Keratinocyte (primary cell): ENCODE measurements around the gene SLC66A1. TPM values are rescaled to one million over a fixed set of nuclear protein-coding genes. Genes with fewer than 3 reads are reported as not detected.

Source experiments
- DNase-seq: peaks from one replicate; pipeline ENCODE4 v3.0.0-alpha.2; 2011; ENCODE audit warnings: low read depth, missing footprints, low spot score
- FAIRE-seq: peaks from 2 replicates; lab custom pipeline; 2011; peaks lifted over from hg19 to GRCh38; lab: Jason Lieb, UNC
- H2AFZ ChIP-seq: 2 replicates; pipeline ENCODE4 v1.6.0; 2012; ENCODE audit warnings: low read length, control low read depth, inconsistent platforms; ENCODE audit not compliant: control insufficient read depth
- H3K27ac ChIP-seq: 2 replicates; pipeline ENCODE4 v1.5.1; 2011; ENCODE audit warnings: low read length; ENCODE audit not compliant: control insufficient read depth, insufficient read depth
- H3K27me3 ChIP-seq: 3 replicates; pipeline ENCODE4 v1.6.0; 2011; ENCODE audit warnings: low read length; ENCODE audit not compliant: control insufficient read depth, insufficient read depth; ENCODE audit errors: extremely low read depth
- H3K36me3 ChIP-seq, 2 experiments: 2 replicates in 1 of 2; 3 replicates in 1 of 2; pipeline ENCODE4 v1.5.1; 2011; ENCODE audit warnings: low read length in 2 of 2, mild to moderate bottlenecking in 1 of 2; ENCODE audit not compliant: control insufficient read depth in 2 of 2, insufficient read depth in 2 of 2; ENCODE audit errors: extremely low read depth in 1 of 2
- H3K4me1 ChIP-seq: 3 replicates; pipeline ENCODE4 v1.5.1; 2011; ENCODE audit warnings: low read length; ENCODE audit not compliant: control insufficient read depth, insufficient read depth; ENCODE audit errors: extremely low read depth
- H3K4me2 ChIP-seq: 3 replicates; pipeline ENCODE4 v1.6.0; 2011; ENCODE audit warnings: low read depth, low read length; ENCODE audit not compliant: control insufficient read depth, insufficient read depth; ENCODE audit errors: extremely low read depth
- H3K4me3 ChIP-seq, 3 experiments: fragments of 200-600 bp in 1 of 3; sonication (generic) in 1 of 3; 2 replicates in 2 of 3; 3 replicates in 1 of 3; pipeline ENCODE4 v1.5.1; 2011 to 2016; ENCODE audit warnings: low read length in 3 of 3, mild to moderate bottlenecking in 3 of 3, control low read depth in 2 of 3, inconsistent platforms in 1 of 3, low read depth in 1 of 3, mixed read lengths in 1 of 3, mixed run types in 1 of 3, moderate library complexity in 1 of 3; ENCODE audit not compliant: control insufficient read depth in 2 of 3, insufficient read depth in 2 of 3; ENCODE audit errors: extremely low read depth in 1 of 3
- H3K79me2 ChIP-seq: 2 replicates; pipeline ENCODE4 v1.6.0; 2012; ENCODE audit warnings: low read length; ENCODE audit not compliant: control insufficient read depth, insufficient read depth
- H3K9ac ChIP-seq: 3 replicates; pipeline ENCODE4 v1.6.0; 2011; ENCODE audit warnings: low read length; ENCODE audit not compliant: control insufficient read depth, insufficient read depth; ENCODE audit errors: extremely low read depth
- H3K9me1 ChIP-seq: 3 replicates; pipeline ENCODE4 v1.6.0; 2011; ENCODE audit warnings: low read length; ENCODE audit not compliant: control insufficient read depth, insufficient read depth; ENCODE audit errors: extremely low read depth
- H3K9me3 ChIP-seq: 2 replicates; pipeline ENCODE4 v1.5.1; 2012; ENCODE audit warnings: low read depth, low read length; ENCODE audit not compliant: control insufficient read depth
- H4K20me1 ChIP-seq: 3 replicates; pipeline ENCODE4 v1.6.0; 2011; ENCODE audit warnings: low read length; ENCODE audit not compliant: control insufficient read depth, insufficient read depth; ENCODE audit errors: extremely low read depth
- EZH2 ChIP-seq: IDR thresholded peaks from one replicate; pipeline ENCODE4 v1.6.1; 2012; ENCODE audit warnings: inconsistent platforms, mild to moderate bottlenecking, low read length, moderate library complexity
- dilution Hi-C: fragments of 300-500 bp; cut with MboI; formaldehyde crosslinking; loops from one replicate; pipeline ENCODE4 v1.7.0; 2020; ENCODE audit warnings: low sequenced_read_pairs; ENCODE audit not compliant: extremely low pct_ligation_motif_present
- polyA plus RNA-seq, 5 experiments: library from polyadenylated mRNA; depleted of rRNA in 3 of 5; stranded (reverse) in 3 of 5; stranded (forward) in 1 of 5; unstranded in 1 of 5; fragments of >200 nt; gene quantifications; 1 replicate in 1 of 5; 2 replicates in 3 of 5; 3 replicates in 1 of 5; pipeline versions ENCODE4 v1.2.1 to v1.2.3, GENCODE V29; 2011 to 2012; ENCODE audit warnings: missing spikeins in 2 of 5, low read depth in 1 of 5, low replicate concordance in 1 of 5
- TF ChIP-seq, protein P1 (sequence below), 3 experiments: IDR thresholded peaks in 1 of 3; conservative IDR thresholded peaks in 1 of 3; optimal IDR thresholded peaks in 1 of 3; 2 replicates in 2 of 3; 3 replicates in 1 of 3; pipeline versions ENCODE3 to v1.5.1; 2011; ENCODE audit warnings: low read length in 3 of 3, mild to moderate bottlenecking in 3 of 3, moderate library complexity in 2 of 3, control low read depth in 1 of 3, inconsistent platforms in 1 of 3; ENCODE audit not compliant: insufficient read depth in 2 of 3; ENCODE audit errors: extremely low read depth in 1 of 3

The SLC66A1 gene
- polyA plus RNA-seq, 1 donor (not counting 4 experiments of a cell fraction or from before 2014, with no cell fraction given): 8.0 TPM

DNA sequence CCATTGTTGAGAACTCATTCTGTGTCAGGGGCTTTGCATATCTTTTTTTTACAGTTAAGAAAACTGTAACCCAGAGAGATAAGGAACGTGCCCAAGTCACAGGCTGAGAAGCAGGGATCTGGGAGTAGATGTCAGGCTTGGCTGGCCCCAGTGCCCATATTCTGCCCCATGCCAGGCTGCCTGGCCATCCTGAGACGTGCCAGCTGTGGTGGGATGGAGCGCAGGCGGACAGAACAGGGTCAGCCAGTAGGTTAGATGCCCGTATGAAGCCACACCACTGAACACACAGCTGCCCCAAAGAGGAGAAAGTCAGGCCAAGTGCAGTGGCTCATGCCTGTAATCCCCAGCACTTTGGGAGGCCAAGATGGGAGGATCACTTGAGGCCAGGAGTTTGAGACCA, 55.9 kb downstream of the SLC66A1 start:
- peaks cover 47% of the 10 kb centered on the region for H3K4me1 ChIP-seq
- TF ChIP-seq, protein P1, sequence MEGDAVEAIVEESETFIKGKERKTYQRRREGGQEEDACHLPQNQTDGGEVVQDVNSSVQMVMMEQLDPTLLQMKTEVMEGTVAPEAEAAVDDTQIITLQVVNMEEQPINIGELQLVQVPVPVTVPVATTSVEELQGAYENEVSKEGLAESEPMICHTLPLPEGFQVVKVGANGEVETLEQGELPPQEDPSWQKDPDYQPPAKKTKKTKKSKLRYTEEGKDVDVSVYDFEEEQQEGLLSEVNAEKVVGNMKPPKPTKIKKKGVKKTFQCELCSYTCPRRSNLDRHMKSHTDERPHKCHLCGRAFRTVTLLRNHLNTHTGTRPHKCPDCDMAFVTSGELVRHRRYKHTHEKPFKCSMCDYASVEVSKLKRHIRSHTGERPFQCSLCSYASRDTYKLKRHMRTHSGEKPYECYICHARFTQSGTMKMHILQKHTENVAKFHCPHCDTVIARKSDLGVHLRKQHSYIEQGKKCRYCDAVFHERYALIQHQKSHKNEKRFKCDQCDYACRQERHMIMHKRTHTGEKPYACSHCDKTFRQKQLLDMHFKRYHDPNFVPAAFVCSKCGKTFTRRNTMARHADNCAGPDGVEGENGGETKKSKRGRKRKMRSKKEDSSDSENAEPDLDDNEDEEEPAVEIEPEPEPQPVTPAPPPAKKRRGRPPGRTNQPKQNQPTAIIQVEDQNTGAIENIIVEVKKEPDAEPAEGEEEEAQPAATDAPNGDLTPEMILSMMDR (optimal IDR thresholded peaks at IDR 0.05 in 1 of 3, IDR thresholded peaks at IDR 0.05 in 1 of 3, conservative IDR thresholded peaks at IDR 0.05 in 1 of 3; ENCODE audit: extremely low read depth in 1 of 3, insufficient read depth in 2 of 3, low read length in 3 of 3): no peak
- TF ChIP-seq EZH2: no peak
- no peaks in the 10 kb centered on the region for H3K27me3 ChIP-seq
- DNase-seq (no peak), FAIRE-seq (no peak)
- peaks cover 0 to 4% of the 10 kb centered on the region in 2 experiments for H3K36me3 ChIP-seq
- H2AFZ ChIP-seq: no peak overlapping the region
- no peak overlapping the region for H3K4me3 ChIP-seq
- peak overlapping the region; percentile 91 for H3K4me2 ChIP-seq
- no peaks in the 10 kb centered on the region for H4K20me1 ChIP-seq
- peaks cover 2% of the 10 kb centered on the region for H3K9me1 ChIP-seq
- H3K27ac ChIP-seq: peak overlapping the region; percentile 38
- dilution Hi-C loops: no loop called here
- no peak overlapping the region for H3K9ac ChIP-seq
- no peaks in the 10 kb centered on the region for H3K9me3 ChIP-seq
- peaks cover 27% of the 10 kb centered on the region for H3K79me2 ChIP-seq

DNA sequence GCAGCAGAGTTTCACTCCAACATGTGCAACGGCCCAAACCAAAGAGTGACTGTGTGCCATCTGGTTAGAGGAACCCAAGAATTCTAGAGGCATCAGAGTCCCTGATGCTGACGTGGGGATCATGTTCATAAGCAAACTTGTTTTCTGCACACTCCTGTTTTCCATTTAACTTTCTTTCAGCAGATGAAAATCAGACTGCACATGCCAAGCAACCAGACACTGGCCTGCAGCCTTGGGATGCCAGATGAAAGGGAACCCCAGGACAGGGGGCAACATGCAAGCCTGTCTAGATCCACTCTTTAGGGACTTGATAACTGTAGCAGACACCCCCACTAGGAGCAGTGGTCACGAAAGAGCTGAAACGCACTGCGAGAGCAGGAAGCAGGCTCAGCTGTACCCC, 56.8 kb downstream of the SLC66A1 start:
- no peak for FAIRE-seq
- Histone ChIP-seq H3K9ac (no peak overlapping the region), H3K4me3 (no peak overlapping the region), H3K79me2 (peaks cover 20% of the 10 kb centered on the region), H3K4me1 (peaks cover 47% of the 10 kb centered on the region), H3K27ac (no peak overlapping the region), H3K9me1 (peaks cover 2% of the 10 kb centered on the region), H2AFZ (no peak overlapping the region), H3K9me3 (no peaks in the 10 kb centered on the region), H3K36me3 (peaks cover 2 to 5% of the 10 kb centered on the region in 2 experiments), H4K20me1 (no peaks in the 10 kb centered on the region), H3K4me2 (no peak overlapping the region), H3K27me3 (no peaks in the 10 kb centered on the region)
- no peak for DNase-seq
- TF ChIP-seq, protein P1 (optimal IDR thresholded peaks at IDR 0.05 in 1 of 3, IDR thresholded peaks at IDR 0.05 in 1 of 3, conservative IDR thresholded peaks at IDR 0.05 in 1 of 3; ENCODE audit: extremely low read depth in 1 of 3, insufficient read depth in 2 of 3, low read length in 3 of 3): no peak
- no peak for TF ChIP-seq EZH2
- dilution Hi-C loops: no loop called here
